SK-N-SH treated with all-trans-retinoic acid at 6 μM for 48 hours (cell line): ENCODE results near the gene MALSU1.

Experiments
- ATAC-seq: fragments of 200-7000 bp; cut with Tn5 transposase; 3 replicates; pipeline ENCODE4 v1.9.1; 2020; ENCODE audit warnings: mild to moderate bottlenecking, moderate library complexity
- ARNTL ChIP-seq: fragments of 450-650 bp; formaldehyde crosslinking; IDR thresholded peaks from 2 replicates; pipeline ENCODE4 v1.5.0; 2020; ENCODE audit warnings: low read depth, mild to moderate bottlenecking, moderate library complexity, borderline replicate concordance
- BACH2 ChIP-seq: fragments of 250-450 bp; sonication (Bioruptor Pico); IDR thresholded peaks from 2 replicates; pipeline ENCODE4 v1.9.0; 2021; ENCODE audit warnings: mild to moderate bottlenecking, borderline replicate concordance
- CREB5 ChIP-seq: fragments of 250-450 bp; sonication (Bioruptor Pico); IDR thresholded peaks from 2 replicates; pipeline ENCODE4 v1.5.1; 2020; ENCODE audit warnings: low read depth, mild to moderate bottlenecking, moderate library complexity
- CSDC2 ChIP-seq: fragments of 250-450 bp; sonication (Bioruptor Pico); IDR thresholded peaks from 2 replicates; pipeline ENCODE4 v1.5.0; 2020; ENCODE audit warnings: mild to moderate bottlenecking, moderate library complexity
- CSRNP3 ChIP-seq: fragments of 250-450 bp; sonication (Bioruptor Pico); IDR thresholded peaks from 2 replicates; pipeline ENCODE4 v1.5.1; 2021; ENCODE audit warnings: mild to moderate bottlenecking, moderate library complexity
- ESRRG ChIP-seq: fragments of 250-450 bp; sonication (Bioruptor Pico); IDR thresholded peaks from 2 replicates; pipeline ENCODE4 v1.6.1; 2021; ENCODE audit warnings: mild to moderate bottlenecking
- GLIS3 ChIP-seq: fragments of 250-450 bp; sonication (Bioruptor Pico); IDR thresholded peaks from 2 replicates; pipeline ENCODE4 v1.5.0; 2020; ENCODE audit warnings: mild to moderate bottlenecking, moderate library complexity
- ISL1 ChIP-seq: fragments of 250-450 bp; sonication (Bioruptor Pico); IDR thresholded peaks from 2 replicates; pipeline ENCODE4 v2.1.2; 2022; ENCODE audit warnings: mild to moderate bottlenecking, moderate library complexity
- OSR1 ChIP-seq: fragments of 250-450 bp; sonication (Bioruptor Pico); IDR thresholded peaks from 2 replicates; pipeline ENCODE4 v1.8.0; 2022; ENCODE audit warnings: moderate library complexity, mild to moderate bottlenecking, inconsistent platforms
- POU6F1 ChIP-seq: fragments of 250-450 bp; sonication (Bioruptor Pico); IDR thresholded peaks from 2 replicates; pipeline ENCODE4 v1.8.0; 2021; ENCODE audit warnings: low read depth, mild to moderate bottlenecking, moderate library complexity, borderline replicate concordance
- PPARA ChIP-seq: fragments of 250-450 bp; sonication (Bioruptor Pico); IDR thresholded peaks from 2 replicates; pipeline ENCODE4 v1.5.0; 2020; ENCODE audit warnings: mild to moderate bottlenecking, borderline replicate concordance
- RARB ChIP-seq: fragments of 250-450 bp; sonication (Bioruptor Pico); IDR thresholded peaks from 2 replicates; pipeline ENCODE4 v1.8.0; 2021; ENCODE audit warnings: mild to moderate bottlenecking, moderate library complexity
- SNAI2 ChIP-seq: fragments of 250-450 bp; sonication (Bioruptor Pico); IDR thresholded peaks from 2 replicates; pipeline ENCODE4 v1.5.0; 2020; ENCODE audit warnings: mild to moderate bottlenecking, moderate library complexity
- TCF4 ChIP-seq: fragments of 250-450 bp; sonication (Bioruptor Pico); IDR thresholded peaks from 2 replicates; pipeline ENCODE4 v1.8.0; 2021; ENCODE audit warnings: mild to moderate bottlenecking, moderate library complexity, borderline replicate concordance
- TOX ChIP-seq: fragments of 250-450 bp; sonication (Bioruptor Pico); IDR thresholded peaks from 2 replicates; pipeline ENCODE4 v1.8.0; 2021; ENCODE audit warnings: mild to moderate bottlenecking, moderate library complexity, borderline replicate concordance
- TSHZ2 ChIP-seq: fragments of 250-450 bp; sonication (Bioruptor Pico); IDR thresholded peaks from 2 replicates; pipeline ENCODE4 v1.5.0; 2020; ENCODE audit warnings: mild to moderate bottlenecking, moderate library complexity
- ZC3H10 ChIP-seq: fragments of 250-450 bp; sonication (Bioruptor Pico); IDR thresholded peaks from 2 replicates; pipeline ENCODE4 v1.5.1; 2021; ENCODE audit warnings: mild to moderate bottlenecking, moderate library complexity
- ZFP3 ChIP-seq: fragments of 250-450 bp; sonication (Bioruptor Pico); IDR thresholded peaks from 2 replicates; pipeline ENCODE4 v1.5.0; 2020; ENCODE audit warnings: mild to moderate bottlenecking, moderate library complexity
- ZFP30 ChIP-seq: fragments of 450-650 bp; formaldehyde crosslinking; IDR thresholded peaks from 2 replicates; pipeline ENCODE4 v1.5.0; 2022; ENCODE audit warnings: mild to moderate bottlenecking, moderate library complexity
- ZNF70 ChIP-seq: fragments of 450-650 bp; formaldehyde crosslinking; IDR thresholded peaks from 2 replicates; pipeline ENCODE4 v1.5.0; 2020; ENCODE audit warnings: mild to moderate bottlenecking, moderate library complexity
- ZNF8 ChIP-seq: fragments of 450-650 bp; formaldehyde crosslinking; IDR thresholded peaks from 2 replicates; pipeline ENCODE4 v1.5.0; 2020; ENCODE audit warnings: mild to moderate bottlenecking, moderate library complexity

MALSU1 gene

GRCh38 chr7:23256731-23257130 lies 42.4 kb upstream of the MALSU1 start:
- no peak for ATAC-seq
- TF ChIP-seq TOX (CRISPR knock-in tag) (no peak), OSR1 (CRISPR knock-in tag) (no peak), PPARA (CRISPR knock-in tag) (no peak), POU6F1 (no peak), ESRRG (no peak), ARNTL (no peak), GLIS3 (CRISPR knock-in tag) (no peak), ZC3H10 (no peak), SNAI2 (CRISPR knock-in tag) (no peak), BACH2 (no peak), TSHZ2 (CRISPR knock-in tag) (no peak), RARB (no peak)
- TF ChIP-seq, all 23 proteins: peak for 0

- TF ChIP-seq ISL1 (CRISPR knock-in tag) (no peak), ZNF8 (no peak), BACH2 (no peak), ARNTL (no peak), ZNF70 (no peak), OSR1 (CRISPR knock-in tag) (no peak), RARB (no peak), ZFP30 (CRISPR knock-in tag) (no peak), PPARA (CRISPR knock-in tag) (no peak), ZC3H10 (no peak), CREB5 (CRISPR knock-in tag) (no peak), ZFP3 (no peak)
- TF ChIP-seq, all 23 proteins: peak for 0
- ATAC-seq: no peak
These were observed 38.8 kb upstream of the MALSU1 start for GRCh38 chr7:23260371-23260770.

- TF ChIP-seq TSHZ2 (CRISPR knock-in tag): no peak
- peak; percentile 99 for ATAC-seq
These were observed 37.2 kb upstream of the MALSU1 start for GRCh38 chr7:23261843-23262452.

GRCh38 chr7:23264916-23265458 lies 34.2 kb upstream of the MALSU1 start:
- ATAC-seq: no peak
- TF ChIP-seq OSR1 (CRISPR knock-in tag) (no peak), SNAI2 (CRISPR knock-in tag) (no peak), TCF4 (CRISPR knock-in tag) (no peak), TSHZ2 (CRISPR knock-in tag) (no peak), ZFP30 (CRISPR knock-in tag) (no peak), POU6F1 (no peak), BACH2 (no peak), CSDC2 (no peak), CSRNP3 (CRISPR knock-in tag) (no peak)
